Stimulated activated CD4-positive, alpha-beta T cell treated with anti-CD3 and anti-CD28 coated beads, Interleukin-1b, Interleukin-23, amount 100 ng/mL, for 4 hours (primary cell): ENCODE results near the gene RPS6KA1.
"Not testable (repeated sequence)": the region's sequence is repeated elsewhere in the genome, so short reads cannot be mapped to it uniquely, and the experiment has no call there.

Experiments
- DNase-seq, 2 donors: peaks; one replicate each; pipeline ENCODE4 v3.0.0-alpha.2; 2020; ENCODE audit warnings: low read depth in 2 of 2

Gene RPS6KA1

DNA sequence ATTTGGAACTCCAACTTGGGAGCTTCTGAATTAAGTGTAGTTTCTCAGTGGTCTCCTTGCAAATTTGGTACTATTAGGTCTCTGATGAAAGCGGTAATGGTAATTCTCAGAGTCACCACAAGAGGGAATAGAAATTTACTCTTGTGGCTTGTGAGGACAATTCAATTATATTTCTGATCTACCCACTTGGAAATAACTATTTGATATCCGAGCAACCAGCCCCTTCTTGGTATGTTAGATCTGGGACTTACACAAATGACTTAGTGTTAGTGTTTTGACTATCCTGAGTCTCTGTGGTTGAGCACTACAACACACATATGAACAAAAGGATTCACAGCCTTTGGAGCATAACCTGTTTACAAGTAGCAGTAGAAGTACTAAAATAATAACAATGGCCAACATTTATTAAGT is 68.1 kb downstream of the RPS6KA1 start:
- no peak for DNase-seq

DNA sequence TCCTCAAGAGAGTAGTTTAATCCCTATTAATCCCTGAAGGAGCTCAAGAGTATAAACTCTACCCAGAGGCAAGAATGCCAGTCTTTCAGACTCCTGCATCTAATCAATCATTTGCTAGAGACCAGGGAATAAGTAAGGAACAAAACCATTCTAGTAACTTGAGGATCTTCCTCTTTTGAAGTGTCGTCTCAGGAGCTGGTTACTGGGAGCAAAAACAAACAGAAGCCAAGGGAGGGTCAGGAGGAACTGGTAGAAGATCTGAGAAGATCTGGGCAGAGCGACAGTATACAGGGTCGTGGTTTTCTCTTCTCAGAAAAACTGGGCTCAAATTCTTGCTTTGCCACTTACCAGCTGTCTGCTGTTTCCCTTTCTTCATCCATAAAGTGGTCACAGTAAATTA is 69.3 kb downstream of the RPS6KA1 start:
- no peak for DNase-seq

DNA sequence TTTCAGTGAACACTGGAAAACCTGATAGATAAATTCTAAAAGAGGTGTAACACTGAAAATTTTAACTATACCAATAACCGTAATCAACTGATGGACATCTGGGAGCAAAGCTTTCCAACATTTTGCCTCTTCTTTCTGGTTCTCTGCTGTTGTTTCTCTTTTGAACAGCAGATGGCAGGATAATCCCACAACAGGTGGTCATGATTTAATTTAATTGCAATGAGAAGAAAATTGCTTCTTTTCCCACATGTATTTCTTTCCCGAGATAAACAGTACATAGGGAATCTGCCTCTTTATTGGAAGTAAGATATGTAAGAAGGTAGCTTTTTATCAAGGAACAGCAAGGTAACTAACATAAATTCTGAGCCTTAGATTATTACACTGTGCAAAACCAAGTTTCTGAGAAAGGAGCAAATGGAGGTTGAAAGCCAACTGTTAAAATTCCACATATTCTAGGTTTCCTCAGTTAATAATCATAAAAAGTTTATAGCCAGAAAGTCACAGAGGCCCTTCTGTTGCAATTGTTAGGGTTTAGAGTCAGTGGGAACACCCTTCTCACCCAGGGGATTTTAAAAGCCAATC is 72.9 kb downstream of the RPS6KA1 start:
- DNase-seq, result peak in 1 of 2 donors; percentile 53

DNA sequence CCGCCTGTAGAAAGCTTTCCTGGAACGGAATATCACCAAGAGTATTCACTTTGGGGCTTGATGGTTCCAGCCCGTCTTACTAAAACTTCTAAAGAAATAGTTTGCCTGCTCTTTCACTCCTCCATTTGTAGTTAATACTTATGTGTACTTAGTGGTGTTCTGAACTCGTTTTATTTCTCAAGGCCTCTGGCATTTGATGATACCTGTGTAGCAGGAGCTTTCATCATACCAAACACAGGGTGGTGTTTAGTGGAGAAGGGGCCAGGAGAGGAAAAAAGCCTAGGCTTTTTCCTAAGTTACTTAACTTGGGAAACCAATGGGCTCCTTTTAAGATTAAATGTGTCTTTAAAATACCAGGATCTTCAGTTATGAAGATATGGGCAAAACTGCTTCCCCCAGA is 74.3 kb downstream of the RPS6KA1 start:
- no peak for DNase-seq

DNA sequence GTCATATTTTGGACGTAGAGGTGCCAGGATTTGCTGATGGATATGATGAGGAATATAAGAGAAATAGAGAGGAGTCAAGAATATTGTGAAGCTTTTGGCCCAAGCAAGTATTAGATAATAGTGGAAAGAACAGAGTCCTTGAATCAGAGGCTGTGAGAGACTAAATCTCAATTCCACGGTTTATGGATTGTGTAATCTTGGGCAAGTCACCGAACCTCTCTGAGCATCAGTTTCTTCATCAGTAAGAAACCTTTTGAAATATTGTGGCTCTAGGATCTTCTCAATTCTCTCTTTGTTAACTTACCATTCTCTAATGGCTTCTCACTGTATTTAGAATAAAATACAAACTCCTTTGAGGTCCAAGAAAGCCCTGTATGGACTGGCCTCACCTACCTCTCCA is 77.6 kb downstream of the RPS6KA1 start:
- no peak for DNase-seq

DNA sequence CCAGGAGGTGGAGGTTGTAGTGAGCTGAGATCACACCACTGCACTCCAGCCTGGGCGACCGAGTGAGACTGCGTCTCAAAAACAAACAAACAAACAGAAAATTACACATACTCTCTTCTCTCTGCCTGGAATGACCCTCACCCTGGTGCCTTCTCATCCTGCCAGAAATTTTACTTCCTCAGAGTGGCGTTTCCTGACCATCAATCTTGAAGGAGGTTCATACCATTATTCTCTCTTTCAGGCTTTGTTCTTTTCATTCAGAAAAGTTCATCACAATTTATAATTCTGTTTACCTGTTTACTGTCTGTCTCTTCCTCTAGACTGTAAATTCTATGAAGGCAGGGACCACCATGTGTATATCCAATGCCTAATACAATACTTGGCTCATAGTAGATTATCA is 79.3 kb downstream of the RPS6KA1 start:
- no peak for DNase-seq

DNA sequence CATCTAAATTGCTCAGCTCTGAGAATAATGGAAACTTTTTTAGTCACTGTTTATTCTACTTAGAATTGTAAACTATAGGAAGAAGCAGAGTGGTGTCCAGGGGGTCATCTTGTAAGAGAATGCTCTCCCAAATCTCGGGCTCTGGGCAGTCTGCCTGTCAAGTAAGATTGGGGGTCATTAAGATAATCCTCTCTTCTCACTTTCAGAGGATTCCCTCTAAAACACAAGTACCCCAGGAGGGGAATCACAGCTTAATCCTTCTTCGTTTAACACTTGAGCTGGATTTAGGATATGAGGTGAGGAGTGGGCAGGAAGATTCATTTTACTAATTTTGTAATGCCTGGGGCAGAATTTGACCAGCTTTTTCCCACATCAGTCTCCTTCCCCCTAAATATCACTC is 81.2 kb downstream of the RPS6KA1 start:
- no peak for DNase-seq

DNA sequence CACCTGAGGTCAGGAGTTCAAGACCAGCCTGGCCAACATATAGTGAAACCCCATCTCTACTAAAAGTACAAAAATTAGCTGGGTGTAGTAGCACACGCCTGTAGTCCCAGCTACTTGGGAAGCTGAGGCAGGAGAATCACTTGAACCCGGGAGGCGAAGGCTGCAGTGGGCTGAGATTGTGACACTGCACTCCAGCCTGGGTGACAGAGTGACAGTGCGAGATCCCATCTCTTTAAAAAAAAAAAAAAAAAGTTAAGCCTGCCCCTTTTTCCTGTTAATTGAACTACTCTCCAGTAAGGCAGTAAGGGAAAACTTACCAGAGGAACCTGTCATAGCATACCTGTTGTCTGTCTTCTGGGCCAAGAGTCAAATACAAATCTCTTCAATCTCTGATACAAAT is 83.1 kb downstream of the RPS6KA1 start:
- DNase-seq, result not testable (repeated sequence)

DNA sequence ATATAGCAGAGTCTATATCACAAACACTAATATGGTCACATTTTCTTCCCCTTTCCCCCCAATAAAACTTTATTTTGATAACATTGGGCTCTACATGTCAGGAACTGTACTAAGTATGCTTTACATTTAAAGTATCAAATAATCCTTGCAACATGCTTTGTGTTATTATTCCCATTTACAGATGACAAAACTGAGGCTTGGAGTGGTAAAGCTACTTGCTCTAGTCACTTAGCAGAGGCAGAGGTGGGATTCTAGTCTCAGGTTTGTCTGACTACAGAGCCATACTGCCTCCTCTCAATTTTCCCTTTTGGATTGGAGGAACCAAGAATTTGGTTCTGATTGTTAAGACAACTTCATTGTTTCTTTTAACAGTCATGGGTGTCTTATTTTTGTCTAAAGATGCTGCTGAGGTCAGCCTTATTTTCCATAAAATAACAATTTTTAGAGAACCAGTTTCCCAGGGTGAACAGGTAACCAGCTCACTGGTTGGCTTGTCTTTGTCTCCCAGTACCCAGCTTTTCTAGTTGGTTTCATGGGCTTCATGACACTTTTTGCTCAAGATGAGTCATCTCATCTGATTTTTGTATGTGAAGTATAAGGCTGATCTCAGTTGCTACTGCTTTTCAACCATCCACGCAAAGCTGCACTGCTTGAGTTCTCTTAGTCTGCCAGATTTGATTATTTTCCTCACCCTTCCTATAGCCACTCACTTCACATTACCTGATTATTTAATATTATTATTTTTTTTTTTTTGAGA is 85.3 kb downstream of the RPS6KA1 start:
- no peak for DNase-seq

DNA sequence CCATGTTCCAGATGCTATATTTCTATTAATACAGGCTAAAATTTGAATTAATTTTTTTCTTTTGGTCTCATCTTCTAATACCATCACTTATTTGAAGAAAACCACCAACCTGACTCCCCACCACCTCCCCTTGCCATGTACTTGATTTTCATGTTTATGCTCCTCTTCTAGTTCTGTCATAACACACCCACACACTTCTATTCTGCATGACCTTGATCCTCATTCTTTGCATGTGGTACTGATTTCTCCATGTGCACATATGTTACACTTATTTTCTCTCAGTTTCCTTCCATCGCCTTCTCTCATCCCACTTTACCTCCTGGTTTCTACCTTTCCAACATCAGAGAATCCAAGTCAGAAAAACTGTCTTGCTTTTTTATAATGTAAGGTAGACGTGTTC is 87.3 kb downstream of the RPS6KA1 start:
- no peak for DNase-seq

DNA sequence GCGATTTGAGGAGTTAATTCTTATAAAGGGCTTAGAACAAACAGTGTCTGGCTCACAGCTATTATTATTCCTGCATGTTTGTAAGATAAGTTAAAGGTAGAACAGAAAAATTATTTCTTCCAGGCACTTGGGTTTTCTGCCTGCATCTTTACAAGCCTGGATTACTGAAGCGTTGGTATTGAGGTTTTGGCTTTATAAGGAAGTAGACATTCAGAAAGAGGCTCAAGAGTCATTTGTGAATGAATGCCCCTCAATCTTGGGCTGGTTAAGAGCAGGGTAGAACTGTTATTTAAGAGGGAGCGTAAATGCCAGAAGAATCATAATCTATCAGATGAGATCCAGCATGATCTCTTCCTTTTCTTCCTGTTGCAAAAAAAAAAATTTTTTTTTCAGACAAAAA is 89.0 kb downstream of the RPS6KA1 start:
- DNase-seq, result no peak
